DMS79 (cell line): ENCODE results near the gene GGA1.
"Not testable (repeated sequence)": the region's sequence is repeated elsewhere in the genome, so short reads cannot be mapped to it uniquely, and the experiment has no call there.

Experiments used
- DNase-seq: peaks from one replicate; lab custom pipeline; 2025; lab: John Stamatoyannopoulos, UW

Gene GGA1

DNA sequence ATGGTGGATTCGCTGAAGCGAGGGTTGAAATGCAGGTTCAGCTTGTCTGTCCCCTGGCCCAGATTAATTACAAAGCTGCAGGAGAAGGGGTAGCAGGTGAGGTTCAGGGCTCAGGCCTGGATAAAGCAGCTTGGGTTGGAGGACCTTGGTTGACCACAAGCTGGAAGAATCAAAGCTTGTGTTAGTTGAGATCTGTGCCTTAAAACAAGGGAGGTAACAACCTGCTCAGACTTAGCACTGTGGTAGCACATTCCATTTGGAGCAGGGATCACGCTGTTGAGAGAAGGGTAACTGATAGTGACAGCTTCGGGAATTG, 38.0 kb upstream of the GGA1 start:
- DNase-seq, result no peak

GRCh38 chr22:37571258-37571991, 37.2 kb upstream of the GGA1 start:
- no peak for DNase-seq

- no peak for DNase-seq
These were observed 36.7 kb upstream of the GGA1 start for GRCh38 chr22:37571992-37572373.

GRCh38 chr22:37575490-37576003, 33.1 kb upstream of the GGA1 start:
- DNase-seq, result no peak

DNA sequence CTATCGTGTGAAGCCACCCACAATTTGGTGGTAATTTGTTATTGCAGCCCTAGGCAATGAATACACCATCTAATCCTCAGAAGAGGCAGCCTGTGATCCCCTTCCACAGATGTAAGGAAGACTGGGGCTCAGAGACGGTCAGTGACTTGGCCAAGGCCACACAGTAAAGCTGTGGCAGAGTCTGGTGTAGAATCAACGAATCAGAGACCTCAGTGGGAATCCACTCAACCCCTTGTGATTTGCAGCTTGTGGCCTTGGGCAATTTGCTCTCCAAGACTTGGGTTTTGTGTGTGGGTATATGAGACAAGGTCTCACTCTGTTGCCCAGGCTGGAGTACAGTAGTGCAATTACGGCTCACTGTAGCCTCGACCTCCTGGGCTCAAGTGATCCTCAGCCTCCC, 30.6 kb upstream of the GGA1 start:
- no peak for DNase-seq

GRCh38 chr22:37581504-37581903, 27.1 kb upstream of the GGA1 start:
- no peak for DNase-seq

- no peak for DNase-seq
These were observed 26.1 kb upstream of the GGA1 start for GRCh38 chr22:37582526-37582925.

DNA sequence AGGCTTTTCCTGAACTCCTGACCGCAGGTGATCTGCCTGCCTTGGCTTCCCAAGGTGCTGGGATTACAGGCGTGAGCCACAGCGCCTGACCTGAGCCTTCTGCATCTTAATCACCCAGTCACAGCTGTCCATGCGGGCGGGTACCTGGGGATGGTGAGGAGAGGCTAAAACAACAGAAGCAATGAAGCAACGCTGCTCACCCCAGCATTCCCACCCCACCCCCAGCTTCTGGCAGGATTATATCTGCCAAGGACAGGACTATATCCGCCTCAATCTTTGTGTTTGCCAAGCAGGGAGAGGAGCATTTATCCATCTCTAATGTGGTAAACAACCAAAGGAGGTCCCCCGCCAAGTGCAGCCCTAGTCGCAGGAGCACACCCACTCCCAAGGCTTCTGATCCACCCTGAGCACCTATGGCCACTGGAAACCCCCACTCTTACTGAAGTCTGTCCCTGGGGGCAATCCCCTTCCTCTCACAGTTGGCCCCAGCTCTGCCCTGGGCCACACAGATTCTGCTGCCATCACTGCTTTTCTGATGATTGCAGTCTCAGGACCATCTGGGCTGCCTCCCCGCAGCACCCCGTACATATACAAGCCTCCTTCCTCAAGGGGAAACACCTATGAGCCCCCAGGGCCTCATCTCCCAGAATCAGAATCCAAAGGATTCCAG, 20.0 kb upstream of the GGA1 start:
- DNase-seq, result no peak

GRCh38 chr22:37589636-37590035, 19.0 kb upstream of the GGA1 start:
- DNase-seq, result no peak

DNA sequence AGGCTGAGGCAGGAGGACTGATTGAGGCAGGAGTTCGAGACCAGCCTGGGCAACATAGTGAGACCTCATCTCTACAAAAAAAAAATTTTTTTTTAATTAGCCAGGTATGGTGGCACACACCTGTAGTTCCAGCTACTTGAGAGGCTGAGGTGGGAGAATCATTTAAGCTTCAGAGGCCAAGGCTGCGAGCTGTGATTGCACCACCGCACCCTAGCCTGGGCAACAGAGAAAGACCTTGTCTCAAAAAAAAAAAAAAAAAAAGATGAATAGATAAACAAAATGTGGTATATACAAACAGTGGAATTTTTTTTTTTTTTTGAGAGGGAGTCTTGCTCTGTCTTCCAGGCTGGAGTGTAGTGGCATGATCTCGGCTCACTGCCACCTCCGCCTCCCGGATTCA, 17.6 kb upstream of the GGA1 start:
- not testable (repeated sequence) for DNase-seq

- DNase-seq, result no peak
These were observed 16.7 kb upstream of the GGA1 start for GRCh38 chr22:37591823-37592404.

DNA sequence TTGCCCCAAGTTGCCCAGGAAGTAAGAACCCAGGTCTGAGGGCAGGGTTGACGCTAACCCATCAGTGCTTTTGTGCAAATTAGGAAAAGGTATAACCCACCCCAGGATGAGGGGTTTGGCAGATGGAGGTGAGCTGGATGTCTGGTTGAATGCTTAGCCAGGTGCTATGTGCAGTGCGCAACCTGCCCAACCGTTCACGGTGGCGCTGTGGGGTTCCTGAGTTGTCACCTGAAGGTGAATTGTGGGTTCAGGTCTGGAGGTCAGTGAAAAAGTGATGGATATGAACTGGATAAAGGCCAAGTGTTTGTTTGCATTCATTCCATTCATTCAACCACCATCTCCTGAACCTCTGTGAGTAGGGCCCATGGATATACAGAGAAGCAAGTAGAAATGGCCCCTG, 14.4 kb upstream of the GGA1 start:
- no peak for DNase-seq

GRCh38 chr22:37599153-37599552, 9.5 kb upstream of the GGA1 start:
- DNase-seq, result peak; percentile 20

GRCh38 chr22:37601203-37601539, 7.5 kb upstream of the GGA1 start:
- no peak for DNase-seq

GRCh38 chr22:37601540-37602442, 6.8 kb upstream of the GGA1 start:
- DNase-seq, result no peak

DNA sequence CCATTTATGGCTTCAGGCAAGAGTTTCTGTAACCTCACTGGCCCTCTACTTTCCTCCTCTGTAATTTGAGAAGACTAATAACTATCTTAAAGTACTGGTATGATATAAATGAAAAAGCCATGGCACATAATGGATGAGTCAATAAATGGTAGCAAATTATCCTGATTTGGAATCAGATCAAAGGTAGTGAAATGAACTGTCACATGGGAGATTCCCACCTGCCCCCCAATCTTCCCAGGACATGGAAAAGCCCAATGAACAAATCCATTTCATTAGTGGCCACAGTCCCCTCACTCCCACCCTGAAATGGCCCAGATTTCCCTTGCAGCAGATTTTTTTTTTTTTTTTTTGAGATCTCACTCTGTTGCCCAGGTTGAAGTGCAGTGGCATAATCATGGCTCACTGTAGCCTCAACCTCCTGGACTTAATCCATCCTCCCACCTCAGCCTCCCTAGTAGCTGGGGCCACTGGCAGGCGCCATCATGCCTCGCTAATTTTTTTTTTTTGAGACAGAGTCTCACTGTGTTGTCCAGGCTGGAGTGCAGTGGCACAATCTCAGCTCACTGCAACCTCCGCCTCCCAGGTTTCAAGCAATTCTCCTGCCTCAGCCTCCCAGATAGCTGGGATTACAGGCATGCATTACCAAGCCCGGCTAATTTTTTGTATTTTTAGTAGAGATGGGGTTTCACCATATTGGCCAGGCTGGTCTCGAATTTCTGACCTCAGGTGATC, 5.9 kb upstream of the GGA1 start:
- DNase-seq, result not testable (repeated sequence)

GRCh38 chr22:37604074-37604473, 4.6 kb upstream of the GGA1 start:
- no peak for DNase-seq

DNA sequence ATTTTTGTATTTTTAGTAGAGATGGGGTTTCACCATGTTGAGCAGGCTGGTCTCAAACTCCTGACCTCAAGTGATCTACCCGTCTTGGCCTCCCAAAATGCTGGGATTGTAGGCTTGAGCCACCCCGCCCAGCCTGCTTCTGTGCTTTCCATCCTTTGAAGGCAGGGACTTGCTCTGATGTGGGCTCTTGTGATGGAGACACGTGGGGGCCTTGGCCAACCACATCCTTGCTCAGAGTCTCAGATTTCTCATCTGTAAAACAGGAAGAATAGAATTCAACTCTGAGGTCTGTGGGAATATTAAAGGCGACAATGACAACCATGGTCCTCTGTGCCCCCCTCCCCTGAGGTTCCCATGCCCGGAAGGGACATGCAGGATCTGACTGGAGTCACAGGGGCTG, 3.8 kb upstream of the GGA1 start:
- DNase-seq, result no peak

DNA sequence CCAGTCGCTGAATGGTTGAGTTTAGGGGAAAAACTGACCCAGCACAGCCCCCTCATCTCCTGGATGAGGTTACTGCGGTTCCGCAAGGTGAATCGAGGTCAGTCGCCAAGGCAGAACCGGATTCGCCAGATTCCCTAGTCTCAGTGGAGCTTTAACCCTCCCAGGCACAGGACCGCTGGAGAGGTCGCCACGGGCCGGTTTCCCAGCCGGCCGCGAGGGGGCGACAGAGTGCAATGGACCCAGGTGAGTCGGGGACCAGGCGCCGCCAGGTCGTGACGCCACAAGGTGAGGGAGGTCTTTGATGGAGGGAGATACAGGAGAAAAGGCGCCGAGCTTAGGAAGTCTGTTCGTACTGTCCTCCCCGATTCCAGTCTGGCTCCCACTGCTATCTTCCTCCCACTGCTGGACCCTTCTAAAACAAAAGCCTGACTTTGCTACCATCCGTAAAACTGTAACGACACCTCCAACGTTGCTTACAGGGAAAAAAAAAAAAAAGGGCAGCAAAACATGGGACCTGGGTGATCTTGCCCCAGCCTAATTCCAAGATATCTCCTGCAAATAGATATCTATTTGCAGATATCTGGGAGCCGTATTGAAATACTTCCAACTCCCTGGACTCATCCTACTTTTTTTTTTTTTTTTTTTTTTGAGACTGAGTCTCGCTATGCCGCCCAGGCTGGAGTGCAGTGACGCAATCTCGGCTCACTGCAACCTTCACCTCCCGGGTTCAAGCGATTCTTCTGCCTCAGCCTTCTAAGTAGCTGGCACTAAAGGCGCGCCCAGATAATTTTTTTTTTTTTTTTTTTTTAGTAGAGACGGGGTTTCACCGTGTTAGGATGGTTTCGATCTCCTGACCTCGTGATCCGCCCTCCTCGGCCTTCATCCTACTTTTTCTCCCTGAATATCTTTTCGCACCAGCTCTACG, 1.4 kb upstream of the GGA1 start:
- peak; percentile 82 for DNase-seq

- DNase-seq, result no peak
These were observed 628 bp upstream of the GGA1 start for GRCh38 chr22:37607935-37608476.
